Neural progenitor cell (in vitro differentiated cells): ENCODE data around the gene TMCO2.

Experiments used
- EZH2 ChIP-seq: fragments of 200-600 bp; sonication (generic); IDR thresholded peaks from 2 replicates; pipeline ENCODE4 v1.6.1; 2017; ENCODE audit warnings: antibody characterized with exemption, mild to moderate bottlenecking, moderate library complexity
- TF ChIP-seq, protein P1 (sequence below): fragments of 200-600 bp; sonication (generic); IDR thresholded peaks from 2 replicates; pipeline ENCODE4 v1.5.1; 2017; ENCODE audit warnings: antibody characterized with exemption, mild to moderate bottlenecking

DNA sequence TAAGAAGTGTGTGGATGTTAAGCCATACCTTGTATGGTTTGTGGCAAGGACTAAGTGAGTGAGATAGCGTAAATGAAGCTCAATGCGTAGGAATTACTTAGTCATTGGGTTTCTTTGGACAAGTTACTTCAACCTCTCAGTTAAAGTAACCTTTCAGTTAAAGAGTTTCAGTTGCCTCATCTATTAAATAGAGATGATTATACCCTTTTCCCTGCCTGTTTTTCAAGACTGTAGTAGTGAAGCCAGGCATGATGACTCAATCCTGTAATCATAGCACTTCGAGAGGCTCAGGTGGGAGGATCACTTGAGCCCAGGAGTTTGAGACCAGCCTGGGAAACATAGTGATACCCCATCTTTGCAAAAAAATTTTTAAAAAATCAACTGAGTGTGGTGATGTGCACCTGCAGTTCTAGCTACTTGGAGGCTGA lies 16.6 kb downstream of the TMCO2 start:
- TF ChIP-seq, protein P1, sequence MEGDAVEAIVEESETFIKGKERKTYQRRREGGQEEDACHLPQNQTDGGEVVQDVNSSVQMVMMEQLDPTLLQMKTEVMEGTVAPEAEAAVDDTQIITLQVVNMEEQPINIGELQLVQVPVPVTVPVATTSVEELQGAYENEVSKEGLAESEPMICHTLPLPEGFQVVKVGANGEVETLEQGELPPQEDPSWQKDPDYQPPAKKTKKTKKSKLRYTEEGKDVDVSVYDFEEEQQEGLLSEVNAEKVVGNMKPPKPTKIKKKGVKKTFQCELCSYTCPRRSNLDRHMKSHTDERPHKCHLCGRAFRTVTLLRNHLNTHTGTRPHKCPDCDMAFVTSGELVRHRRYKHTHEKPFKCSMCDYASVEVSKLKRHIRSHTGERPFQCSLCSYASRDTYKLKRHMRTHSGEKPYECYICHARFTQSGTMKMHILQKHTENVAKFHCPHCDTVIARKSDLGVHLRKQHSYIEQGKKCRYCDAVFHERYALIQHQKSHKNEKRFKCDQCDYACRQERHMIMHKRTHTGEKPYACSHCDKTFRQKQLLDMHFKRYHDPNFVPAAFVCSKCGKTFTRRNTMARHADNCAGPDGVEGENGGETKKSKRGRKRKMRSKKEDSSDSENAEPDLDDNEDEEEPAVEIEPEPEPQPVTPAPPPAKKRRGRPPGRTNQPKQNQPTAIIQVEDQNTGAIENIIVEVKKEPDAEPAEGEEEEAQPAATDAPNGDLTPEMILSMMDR: no peak
- no peak for TF ChIP-seq EZH2
